Dedifferentiated amniotic fluid mesenchymal stem cell (primary cell): ENCODE results near the gene MEPCE.
A peak's percentile ranks its signal among the peaks of the same experiment; 100 is the strongest.
"Not testable (repeated sequence)": the region's sequence is repeated elsewhere in the genome, so short reads cannot be mapped to it uniquely, and the experiment has no call there.

Source experiments
- DNase-seq: peaks from one replicate; pipeline ENCODE4 v3.0.0-alpha.2; 2016; ENCODE audit errors: extremely low spot score

MEPCE gene

GRCh38 chr7:100433592-100434296 is 4.1 kb downstream of the MEPCE start:
- no peak for DNase-seq

GRCh38 chr7:100434297-100435144 is 4.9 kb downstream of the MEPCE start:
- no peak for DNase-seq

GRCh38 chr7:100435401-100436304 is 6.0 kb downstream of the MEPCE start:
- peak; percentile 15 for DNase-seq

- DNase-seq, result no peak
These were observed 7.8 kb downstream of the MEPCE start for GRCh38 chr7:100437150-100438100.

- DNase-seq, result no peak
These were observed 8.5 kb downstream of the MEPCE start for GRCh38 chr7:100438172-100438571.

GRCh38 chr7:100438731-100439130 is 9.1 kb downstream of the MEPCE start:
- DNase-seq, result not testable (repeated sequence)

- not testable (repeated sequence) for DNase-seq
These were observed 9.6 kb downstream of the MEPCE start for GRCh38 chr7:100439244-100439643.

- no peak for DNase-seq
These were observed 12.3 kb downstream of the MEPCE start for GRCh38 chr7:100441641-100442535.

GRCh38 chr7:100443096-100443840 is 13.6 kb downstream of the MEPCE start:
- no peak for DNase-seq

GRCh38 chr7:100444311-100445278 is 15.0 kb downstream of the MEPCE start:
- DNase-seq, result no peak

GRCh38 chr7:100446040-100446439 is 16.4 kb downstream of the MEPCE start:
- DNase-seq, result no peak

GRCh38 chr7:100447363-100447762 is 17.7 kb downstream of the MEPCE start:
- DNase-seq, result not testable (repeated sequence)

GRCh38 chr7:100449190-100449795 is 19.7 kb downstream of the MEPCE start:
- no peak for DNase-seq

- DNase-seq, result no peak
These were observed 22.9 kb downstream of the MEPCE start for GRCh38 chr7:100452513-100452912.

- not testable (repeated sequence) for DNase-seq
These were observed 24.2 kb downstream of the MEPCE start for GRCh38 chr7:100453854-100454253.

GRCh38 chr7:100455206-100455605 is 25.6 kb downstream of the MEPCE start:
- no peak for DNase-seq

GRCh38 chr7:100456562-100456961 is 26.9 kb downstream of the MEPCE start:
- no peak for DNase-seq
